Eye (tissue), 1 donor: ENCODE data around the gene ERCC3.
"Not testable (repeated sequence)": the region's sequence is repeated elsewhere in the genome, so short reads cannot be mapped to it uniquely, and the experiment has no call there.

Source experiments
- DNase-seq: peaks from one replicate; pipeline ENCODE4 v3.0.0-alpha.2; 2015

ERCC3 gene

GRCh38 chr2:127278959-127279358 lies 15.0 kb downstream of the ERCC3 start:
- no peak for DNase-seq

- DNase-seq, result no peak
Measured at GRCh38 chr2:127277028-127277427, 16.9 kb downstream of the ERCC3 start.

- DNase-seq, result no peak
Measured at GRCh38 chr2:127275789-127276188, 18.2 kb downstream of the ERCC3 start.

GRCh38 chr2:127275356-127275755 lies 18.6 kb downstream of the ERCC3 start:
- no peak for DNase-seq

- no peak for DNase-seq
Measured at GRCh38 chr2:127270663-127271062, 23.3 kb downstream of the ERCC3 start.

- DNase-seq, result peak; percentile 14
Measured at GRCh38 chr2:127261804-127262406, 32.0 kb downstream of the ERCC3 start.

GRCh38 chr2:127259355-127259754 lies 34.6 kb downstream of the ERCC3 start:
- DNase-seq, result no peak

GRCh38 chr2:127256866-127257265 lies 37.1 kb downstream of the ERCC3 start:
- DNase-seq, result no peak

- no peak for DNase-seq
Measured at GRCh38 chr2:127256381-127256780, 37.6 kb downstream of the ERCC3 start.

GRCh38 chr2:127255721-127256120 lies 38.2 kb downstream of the ERCC3 start:
- no peak for DNase-seq

GRCh38 chr2:127255146-127255545 lies 38.8 kb downstream of the ERCC3 start:
- DNase-seq, result peak; percentile 4

- DNase-seq, result no peak
Measured at GRCh38 chr2:127254386-127254981, 39.5 kb downstream of the ERCC3 start.

GRCh38 chr2:127241184-127241583 lies 52.8 kb downstream of the ERCC3 start:
- not testable (repeated sequence) for DNase-seq

- DNase-seq, result no peak
Measured at GRCh38 chr2:127239395-127239794, 54.5 kb downstream of the ERCC3 start.

- DNase-seq, result not testable (repeated sequence)
Measured at GRCh38 chr2:127237768-127238167, 56.2 kb downstream of the ERCC3 start.

- no peak for DNase-seq
Measured at GRCh38 chr2:127235082-127235702, 58.8 kb downstream of the ERCC3 start.

GRCh38 chr2:127233710-127234109 lies 60.2 kb downstream of the ERCC3 start:
- DNase-seq, result no peak

- no peak for DNase-seq
Measured at GRCh38 chr2:127231130-127231865, 62.6 kb downstream of the ERCC3 start.

- DNase-seq, result no peak
Measured at GRCh38 chr2:127229555-127229954, 64.4 kb downstream of the ERCC3 start.

GRCh38 chr2:127228102-127228501 lies 65.8 kb downstream of the ERCC3 start:
- peak; percentile 23 for DNase-seq

- not testable (repeated sequence) for DNase-seq
Measured at GRCh38 chr2:127227264-127227660, 66.7 kb downstream of the ERCC3 start.

GRCh38 chr2:127226520-127227263 lies 67.3 kb downstream of the ERCC3 start:
- peak; percentile 16 for DNase-seq

GRCh38 chr2:127226132-127226519 lies 67.8 kb downstream of the ERCC3 start:
- no peak for DNase-seq
